Mucosa of gallbladder (tissue), 1 donor: ENCODE results near the gene C20orf204. TPM values are rescaled to one million over a fixed set of nuclear protein-coding genes. Genes with fewer than 3 reads are reported as not detected.
A peak's percentile ranks its signal among the peaks of the same experiment; 100 is the strongest.
"Not testable (repeated sequence)": the region's sequence is repeated elsewhere in the genome, so short reads cannot be mapped to it uniquely, and the experiment has no call there.

ENCODE experiments used
- DNase-seq: peaks from one replicate; pipeline ENCODE4 v3.0.0-alpha.2; 2020; ENCODE audit warnings: low spot score
- total RNA-seq: library from RNA; stranded (reverse); gene quantifications from one replicate; pipeline ENCODE4 v1.2.1, GENCODE V29; 2021
- donor health status: DM: no; HTN: no; CAD: no.

C20orf204 gene
- total RNA-seq, 1 donor from 2014 or later = 1.7 TPM

DNA sequence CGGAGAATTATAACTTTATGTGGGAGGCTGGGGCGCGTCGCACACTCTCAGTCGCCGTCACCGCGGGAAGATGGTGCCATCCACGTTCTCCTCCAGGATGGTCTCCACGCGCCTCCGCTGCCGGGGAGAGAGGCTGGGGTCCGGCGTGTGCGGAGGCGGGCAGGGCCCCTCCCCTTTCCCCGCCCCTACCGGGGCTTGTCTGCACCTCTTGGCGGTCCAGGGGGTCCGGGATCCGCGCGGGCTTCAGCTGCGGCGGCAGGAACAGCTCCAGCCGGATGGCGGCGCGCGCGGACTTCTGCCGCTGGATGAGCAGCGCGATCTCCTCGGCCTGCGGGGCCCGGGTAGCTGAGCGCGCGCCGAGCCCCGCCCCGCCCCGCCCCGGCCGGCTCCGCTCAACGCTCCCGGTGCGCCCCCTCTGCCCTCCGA, 47.4 kb downstream of the C20orf204 start:
- DNase-seq = peak; percentile 57

DNA sequence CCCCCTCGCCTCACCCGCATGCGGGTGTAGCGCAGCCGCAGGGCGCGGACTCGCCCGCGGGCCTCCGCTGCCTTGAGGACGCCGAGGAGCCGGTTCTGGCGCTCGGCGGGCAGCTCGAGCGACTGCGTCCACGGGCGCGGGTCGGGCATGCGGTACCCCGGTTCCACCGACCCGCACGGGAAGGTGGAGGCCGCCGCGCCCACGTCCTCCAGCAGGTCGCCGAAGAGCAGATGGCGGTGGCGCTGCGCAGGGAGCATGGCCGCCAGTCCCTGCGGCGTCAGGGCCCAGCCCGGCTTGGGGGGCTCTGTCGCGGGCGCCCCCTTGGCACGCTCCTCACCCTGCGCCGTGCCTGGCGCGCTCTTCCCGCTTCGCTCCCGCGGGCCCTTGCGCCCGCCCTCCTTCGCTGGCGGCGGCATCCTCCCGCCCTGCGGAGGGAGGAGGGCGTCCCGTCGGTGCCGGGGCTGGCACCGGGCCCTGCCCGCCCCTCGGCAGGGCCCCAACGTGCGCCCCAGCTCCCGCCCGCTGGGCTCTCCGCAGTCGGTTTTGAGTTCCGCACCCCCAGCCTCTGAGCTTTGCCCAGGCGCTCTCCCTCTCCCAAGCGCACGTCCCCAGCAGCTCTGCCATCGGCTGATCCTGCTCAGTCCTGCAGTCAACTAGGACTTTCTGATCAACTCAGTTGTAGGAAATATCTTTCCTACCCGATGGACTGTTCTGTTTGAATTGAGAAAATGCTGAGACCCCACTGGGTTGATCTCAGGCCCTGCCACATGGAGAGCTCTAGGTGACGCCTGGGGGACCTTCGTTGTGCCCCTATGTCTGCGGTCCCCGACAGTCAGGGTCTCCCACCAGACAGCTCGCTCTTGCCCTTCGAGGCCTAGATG, 48.1 kb downstream of the C20orf204 start, which contains the start of gene LKAAEAR1:
Gene LKAAEAR1 (minus strand): TSS at position 595 of the 881 bp plus-strand sequence. CDS start 179 bp downstream, at position 416.
- DNase-seq = no peak

DNA sequence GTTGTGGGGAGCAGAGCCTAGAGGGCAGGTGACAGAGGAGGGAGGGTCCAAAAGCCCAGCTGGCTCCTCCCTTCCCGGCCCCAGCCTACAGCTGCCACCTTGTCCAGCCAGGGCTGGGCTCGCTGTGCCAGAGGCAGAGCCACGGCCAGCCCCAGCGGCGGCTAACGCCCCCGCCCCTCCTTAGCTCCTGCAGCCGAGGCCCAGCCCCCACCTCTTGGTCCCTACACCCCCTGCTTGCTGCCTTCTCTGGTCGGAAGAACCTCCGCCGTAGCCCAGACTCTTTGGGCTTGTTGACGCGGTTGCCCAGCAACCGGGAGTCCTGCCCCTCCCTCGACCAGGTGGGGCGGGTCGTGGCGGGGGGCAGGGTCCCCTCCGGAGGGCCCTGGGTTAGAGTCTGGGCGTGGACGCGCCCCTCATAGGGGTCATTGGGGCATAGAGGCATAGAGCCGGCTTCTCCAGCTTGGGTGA, 48.7 kb downstream of the C20orf204 start:
- DNase-seq = no peak

DNA sequence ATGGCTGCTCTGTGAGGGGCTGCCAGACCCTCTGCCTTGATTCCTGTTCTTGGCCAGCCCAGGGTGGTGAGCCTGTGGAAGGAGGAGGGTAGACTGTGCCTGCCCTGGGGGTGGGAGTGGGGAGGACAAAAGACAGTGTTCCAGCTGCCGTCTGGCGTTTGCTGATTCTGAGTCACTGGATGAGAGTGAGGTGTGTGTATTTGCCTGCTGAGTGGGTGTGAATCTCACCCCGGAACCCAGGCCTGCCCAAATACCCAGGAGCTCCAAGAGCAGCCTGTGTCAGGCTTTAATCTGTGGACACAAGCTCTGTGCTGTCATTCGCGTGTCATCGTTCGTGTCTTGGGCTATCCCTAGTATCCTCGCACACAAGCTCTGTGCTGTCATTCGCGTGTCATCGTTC, 50.8 kb downstream of the C20orf204 start:
- DNase-seq = no peak

DNA sequence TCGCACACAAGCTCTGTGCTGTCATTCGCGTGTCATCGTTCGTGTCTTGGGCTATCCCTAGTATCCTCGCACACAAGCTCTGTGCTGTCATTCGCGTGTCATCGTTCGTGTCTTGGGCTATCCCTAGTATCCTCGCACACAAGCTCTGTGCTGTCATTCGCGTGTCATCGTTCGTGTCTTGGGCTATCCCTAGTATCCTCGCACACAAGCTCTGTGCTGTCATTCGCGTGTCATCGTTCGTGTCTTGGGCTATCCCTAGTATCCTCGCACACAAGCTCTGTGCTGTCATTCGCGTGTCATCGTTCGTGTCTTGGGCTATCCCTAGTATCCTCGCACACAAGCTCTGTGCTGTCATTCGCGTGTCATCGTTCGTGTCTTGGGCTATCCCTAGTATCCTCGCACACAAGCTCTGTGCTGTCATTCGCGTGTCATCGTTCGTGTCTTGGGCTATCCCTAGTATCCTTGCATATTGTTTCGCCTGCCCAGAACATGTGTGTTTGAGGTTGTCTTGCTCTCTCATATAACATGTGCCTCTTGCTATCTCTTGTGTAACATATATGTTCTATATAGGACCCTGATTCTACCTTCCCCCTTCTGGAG, 51.3 kb downstream of the C20orf204 start:
- DNase-seq = not testable (repeated sequence)

DNA sequence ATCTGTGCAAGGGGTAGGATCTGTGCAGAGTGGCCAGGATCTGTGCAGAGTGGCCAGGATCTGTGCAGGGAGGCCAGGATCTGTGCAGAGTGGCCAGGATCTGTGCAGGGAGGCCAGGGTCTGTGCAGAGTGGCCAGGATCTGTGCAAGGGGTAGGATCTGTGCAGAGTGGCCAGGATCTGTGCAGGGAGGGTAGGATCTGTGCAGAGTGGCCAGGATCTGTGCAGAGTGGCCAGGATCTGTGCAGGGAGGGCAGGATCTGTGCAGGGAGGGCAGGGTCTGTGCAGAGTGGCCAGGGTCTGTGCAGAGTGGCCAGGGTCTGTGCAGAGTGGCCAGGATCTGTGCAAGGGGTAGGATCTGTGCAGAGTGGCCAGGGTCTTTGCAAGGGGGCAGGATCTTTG, 52.6 kb downstream of the C20orf204 start:
- DNase-seq = not testable (repeated sequence)

Other genes with a start within 250 kb of the C20orf204 start
- 9.0 TPM for gene ZBTB46, start 204.9 kb upstream of the C20orf204 start, total RNA-seq
- gene ABHD16B, start 174.7 kb upstream of the C20orf204 start, total RNA-seq = not detected
- 72.3 TPM for gene TPD52L2, start 170.9 kb upstream of the C20orf204 start, total RNA-seq
- 53.0 TPM for gene DNAJC5, start 141.1 kb upstream of the C20orf204 start, total RNA-seq
- gene UCKL1, start 79.8 kb upstream of the C20orf204 start, total RNA-seq = 42.4 TPM
- 26.1 TPM for gene ZNF512B, start 66.3 kb upstream of the C20orf204 start, total RNA-seq
- 12.7 TPM for gene SAMD10, start 56.5 kb upstream of the C20orf204 start, total RNA-seq
- gene PRPF6, start 55.0 kb upstream of the C20orf204 start, total RNA-seq = 74.7 TPM
- 30.1 TPM for gene SOX18, start 13.5 kb downstream of the C20orf204 start, total RNA-seq
- 64.2 TPM for gene TCEA2, start 27.0 kb downstream of the C20orf204 start, total RNA-seq
- 18.2 TPM for gene RGS19, start 43.3 kb downstream of the C20orf204 start, total RNA-seq
- gene OPRL1, start 43.9 kb downstream of the C20orf204 start, total RNA-seq = 1.7 TPM
- not detected for gene LKAAEAR1, start 48.2 kb downstream of the C20orf204 start, total RNA-seq
- gene NPBWR2, start 71.4 kb downstream of the C20orf204 start, total RNA-seq = not detected
- gene MYT1, start 128.3 kb downstream of the C20orf204 start, total RNA-seq = 0.17 TPM
- 69.3 TPM for gene PCMTD2, start 219.6 kb downstream of the C20orf204 start, total RNA-seq